Middle frontal gyrus (tissue), 1 donor: Measurements from ENCODE around the gene ZNF571.

Experiments
- DNase-seq: peaks from one replicate; pipeline ENCODE4 v3.0.0-alpha.2; 2015; ENCODE audit warnings: low spot score; ENCODE audit errors: extremely low spot score

Gene ZNF571

GRCh38 chr19:37594304-37594981, at the start of gene ZNF571, which contains the start of gene ZNF540:
ZNF571 (minus strand) TSS chr19:37594792; CDS start chr19:37586676, 8,116 bp downstream.
ZNF540 (plus strand) TSS chr19:37594876; CDS start chr19:37598448, 3,572 bp downstream.
- peak; percentile 90 for DNase-seq

GRCh38 chr19:37635076-37636056, 40.8 kb upstream of the ZNF571 start:
- no peak for DNase-seq

GRCh38 chr19:37594982-37595382, 390 bp upstream of the ZNF571 start:
- DNase-seq, result peak; percentile 50

- peak; percentile 2 for DNase-seq
Observed at GRCh38 chr19:37593996-37594303, 642 bp downstream of the ZNF571 start.

- DNase-seq, result no peak
Observed at GRCh38 chr19:37583340-37583739, 11.3 kb downstream of the ZNF571 start.

GRCh38 chr19:37572203-37572602, 22.4 kb downstream of the ZNF571 start:
- no peak for DNase-seq

GRCh38 chr19:37565370-37565669, 29.3 kb downstream of the ZNF571 start:
- DNase-seq, result no peak

- no peak for DNase-seq
Observed at GRCh38 chr19:37564624-37565369, 29.8 kb downstream of the ZNF571 start.

- DNase-seq, result no peak
Observed at GRCh38 chr19:37563518-37563917, 31.1 kb downstream of the ZNF571 start.

- DNase-seq, result no peak
Observed at GRCh38 chr19:37551129-37551993, 43.2 kb downstream of the ZNF571 start.

- DNase-seq, result no peak
Observed at GRCh38 chr19:37537391-37537947, 57.1 kb downstream of the ZNF571 start.

- DNase-seq, result no peak
Observed at GRCh38 chr19:37519890-37520289, 74.7 kb downstream of the ZNF571 start.
